Measurements from ENCODE around the gene REXO2. TPM values are rescaled to one million over a fixed set of nuclear protein-coding genes. Genes with fewer than 3 reads are reported as not detected.

REXO2 gene
- total and polyA plus RNA-seq, 2 of the 8 experiments (the other 6 are each of a cell fraction or from before 2014, with no cell fraction given): 111 to 114 TPM

DNA sequence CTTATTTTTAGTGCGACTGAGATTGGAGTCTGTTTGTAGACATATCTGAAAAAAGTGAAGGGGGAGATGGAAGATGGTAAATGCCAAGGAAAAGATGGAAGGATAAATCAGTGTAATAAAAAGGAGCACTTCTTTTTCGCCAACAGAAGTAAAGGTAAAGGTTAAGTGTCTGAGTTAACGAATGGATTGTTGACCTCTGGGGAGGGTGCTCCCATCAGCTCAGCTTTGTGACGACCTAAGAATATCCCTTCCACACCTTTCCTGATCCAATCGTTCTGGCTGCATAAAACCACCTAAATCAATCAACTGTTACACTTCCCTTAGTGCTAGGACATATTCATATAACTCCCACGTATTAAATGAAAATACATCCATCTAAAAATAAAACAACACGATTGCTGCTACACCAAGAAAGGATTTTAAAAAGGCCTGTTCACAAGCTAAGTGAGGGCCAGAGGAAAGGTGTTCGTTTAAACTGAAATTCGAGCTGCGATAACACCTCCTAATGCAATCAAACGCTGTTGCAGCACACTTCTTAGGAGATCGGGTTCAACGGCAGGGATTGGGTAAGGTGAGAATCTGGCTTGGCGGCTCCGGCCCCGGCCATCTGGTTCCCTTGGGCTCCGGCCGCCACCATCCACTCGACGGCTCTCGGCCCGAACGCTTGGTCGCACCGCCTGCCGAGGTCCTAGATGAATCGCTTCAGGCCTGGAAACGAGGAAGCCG lies 39.6 kb upstream of the REXO2 start (continued):
- TF ChIP-seq, protein P1, sequence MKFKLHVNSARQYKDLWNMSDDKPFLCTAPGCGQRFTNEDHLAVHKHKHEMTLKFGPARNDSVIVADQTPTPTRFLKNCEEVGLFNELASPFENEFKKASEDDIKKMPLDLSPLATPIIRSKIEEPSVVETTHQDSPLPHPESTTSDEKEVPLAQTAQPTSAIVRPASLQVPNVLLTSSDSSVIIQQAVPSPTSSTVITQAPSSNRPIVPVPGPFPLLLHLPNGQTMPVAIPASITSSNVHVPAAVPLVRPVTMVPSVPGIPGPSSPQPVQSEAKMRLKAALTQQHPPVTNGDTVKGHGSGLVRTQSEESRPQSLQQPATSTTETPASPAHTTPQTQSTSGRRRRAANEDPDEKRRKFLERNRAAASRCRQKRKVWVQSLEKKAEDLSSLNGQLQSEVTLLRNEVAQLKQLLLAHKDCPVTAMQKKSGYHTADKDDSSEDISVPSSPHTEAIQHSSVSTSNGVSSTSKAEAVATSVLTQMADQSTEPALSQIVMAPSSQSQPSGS (IDR thresholded peaks at IDR 0.05; ENCODE audit: low read length): no peak
- TF ChIP-seq EP300 (IDR thresholded peaks at IDR 0.05; ENCODE audit: borderline replicate concordance in 1 of 2, low read depth in 2 of 2, low read length in 2 of 2) (no peak), SUZ12 (IDR thresholded peaks at IDR 0.05; ENCODE audit: low read length) (no peak), PHF8 (conservative IDR thresholded peaks at IDR 0.05; ENCODE audit: low read depth, low read length) (no peak)
- TF ChIP-seq, protein P2, sequence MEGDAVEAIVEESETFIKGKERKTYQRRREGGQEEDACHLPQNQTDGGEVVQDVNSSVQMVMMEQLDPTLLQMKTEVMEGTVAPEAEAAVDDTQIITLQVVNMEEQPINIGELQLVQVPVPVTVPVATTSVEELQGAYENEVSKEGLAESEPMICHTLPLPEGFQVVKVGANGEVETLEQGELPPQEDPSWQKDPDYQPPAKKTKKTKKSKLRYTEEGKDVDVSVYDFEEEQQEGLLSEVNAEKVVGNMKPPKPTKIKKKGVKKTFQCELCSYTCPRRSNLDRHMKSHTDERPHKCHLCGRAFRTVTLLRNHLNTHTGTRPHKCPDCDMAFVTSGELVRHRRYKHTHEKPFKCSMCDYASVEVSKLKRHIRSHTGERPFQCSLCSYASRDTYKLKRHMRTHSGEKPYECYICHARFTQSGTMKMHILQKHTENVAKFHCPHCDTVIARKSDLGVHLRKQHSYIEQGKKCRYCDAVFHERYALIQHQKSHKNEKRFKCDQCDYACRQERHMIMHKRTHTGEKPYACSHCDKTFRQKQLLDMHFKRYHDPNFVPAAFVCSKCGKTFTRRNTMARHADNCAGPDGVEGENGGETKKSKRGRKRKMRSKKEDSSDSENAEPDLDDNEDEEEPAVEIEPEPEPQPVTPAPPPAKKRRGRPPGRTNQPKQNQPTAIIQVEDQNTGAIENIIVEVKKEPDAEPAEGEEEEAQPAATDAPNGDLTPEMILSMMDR (IDR thresholded peaks at IDR 0.05; ENCODE audit: control extremely low read depth in 1 of 3, insufficient read depth in 1 of 3, low read depth in 1 of 3, low read length in 3 of 3): no peak
- TF ChIP-seq, protein P3, sequence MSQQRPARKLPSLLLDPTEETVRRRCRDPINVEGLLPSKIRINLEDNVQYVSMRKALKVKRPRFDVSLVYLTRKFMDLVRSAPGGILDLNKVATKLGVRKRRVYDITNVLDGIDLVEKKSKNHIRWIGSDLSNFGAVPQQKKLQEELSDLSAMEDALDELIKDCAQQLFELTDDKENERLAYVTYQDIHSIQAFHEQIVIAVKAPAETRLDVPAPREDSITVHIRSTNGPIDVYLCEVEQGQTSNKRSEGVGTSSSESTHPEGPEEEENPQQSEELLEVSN (IDR thresholded peaks at IDR 0.05): peak; percentile 90

Data from H1 (cell line).